GM12878 (cell line): ENCODE results near the gene PLEKHG2. TPM values are rescaled to one million over a fixed set of nuclear protein-coding genes. Genes with fewer than 3 reads are reported as not detected.

Source experiments
- ATAC-seq: fragments of 200-7000 bp; cut with Tn5 transposase; 3 replicates; pipeline ENCODE4 v1.9.1; 2020; ENCODE audit warnings: mild to moderate bottlenecking, moderate library complexity
- BruUV-seq: library from RNA; stranded (reverse); fragments of 400-500 nt; replicated peaks from 2 replicates; lab custom pipeline; 2021; lab: Mats Ljungman, UMichigan
- CTCF ChIA-PET: fragments of 300-600 bp; sonication (Branson Sonifier 250); formaldehyde crosslinking; extraction: SDS; loops from one replicate; lab custom pipeline; 2021; ENCODE audit warnings: inconsistent platforms; lab: Yijun Ruan, JAX
- POLR2A ChIA-PET: fragments of 350-600 bp; formaldehyde crosslinking; extraction: SDS; loops from one replicate; lab custom pipeline; 2021; ENCODE audit warnings: inconsistent platforms; lab: Charles Lee
- RAD21 ChIA-PET: fragments of 300-600 bp; sonication (Branson Sonifier 250); formaldehyde crosslinking; loops from one replicate; lab custom pipeline; 2023; ENCODE audit warnings: antibody characterized with exemption; ENCODE audit not compliant: unreplicated experiment; lab: Charles Lee
- SMC1A ChIA-PET: fragments of 300-600 bp; sonication (Branson Sonifier 250); formaldehyde crosslinking; loops from one replicate; lab custom pipeline; 2023; ENCODE audit not compliant: unreplicated experiment, uncharacterized antibody; lab: Charles Lee
- DNase-seq: peaks from one replicate; pipeline ENCODE4 v3.0.0-alpha.2; 2011; ENCODE audit warnings: low read depth, low spot score
- FAIRE-seq: peaks from 3 replicates; lab custom pipeline; 2011; peaks lifted over from hg19 to GRCh38; lab: Jason Lieb, UNC
- H2AFZ ChIP-seq: 2 replicates; pipeline ENCODE4 v1.6.0; 2011; ENCODE audit warnings: low read depth, low read length, control low read depth; ENCODE audit not compliant: control insufficient read depth
- H3K27ac ChIP-seq: 2 replicates; pipeline ENCODE4 v1.5.1; 2011; ENCODE audit warnings: control low read depth; ENCODE audit not compliant: control insufficient read depth, insufficient read depth
- H3K27me3 ChIP-seq, 2 experiments: replicated peaks in 1 of 2; 2 replicates each; pipeline versions ENCODE4 v1.6.0 to v1.6.1; 2011; ENCODE audit warnings: low read length in 1 of 2; ENCODE audit not compliant: control insufficient read depth in 2 of 2, insufficient read depth in 2 of 2
- H3K36me3 ChIP-seq, 2 experiments: 2 replicates each; pipeline ENCODE4 v1.5.1; 2011; ENCODE audit warnings: low read length in 1 of 2; ENCODE audit not compliant: control insufficient read depth in 2 of 2, insufficient read depth in 2 of 2
- H3K4me1 ChIP-seq: 2 replicates; pipeline ENCODE4 v1.6.1; 2011; ENCODE audit warnings: mild to moderate bottlenecking, low read length, moderate library complexity, mixed read lengths; ENCODE audit not compliant: control insufficient read depth, insufficient read depth
- H3K4me2 ChIP-seq: 2 replicates; pipeline ENCODE4 v1.6.0; 2011; ENCODE audit warnings: control low read depth; ENCODE audit not compliant: control insufficient read depth, insufficient read depth
- H3K4me3 ChIP-seq: fragments of 200-600 bp; sonication (generic); 2 replicates; pipeline ENCODE4 v1.5.1; 2016
- H3K79me2 ChIP-seq: 2 replicates; pipeline ENCODE4 v1.6.0; 2011; ENCODE audit warnings: low read length; ENCODE audit not compliant: control insufficient read depth, insufficient read depth
- H3K9ac ChIP-seq: 2 replicates; pipeline ENCODE4 v1.8.0; 2011; ENCODE audit warnings: low read length, control low read depth, mixed read lengths; ENCODE audit not compliant: control insufficient read depth, insufficient read depth
- H3K9me3 ChIP-seq: replicated peaks from 3 replicates; pipeline ENCODE4 v1.5.1; 2011; ENCODE audit warnings: mild to moderate bottlenecking, low read length; ENCODE audit not compliant: control insufficient read depth, insufficient read depth
- H4K20me1 ChIP-seq: 2 replicates; pipeline ENCODE4 v1.6.0; 2011; ENCODE audit not compliant: control insufficient read depth, insufficient read depth
- ASH2L ChIP-seq: fragments of 300-600, 200-600 bp; sonication (generic); IDR thresholded peaks from 2 replicates; pipeline ENCODE4 v1.6.1; 2017; ENCODE audit warnings: low read depth, mild to moderate bottlenecking, borderline replicate concordance
- DPF2 ChIP-seq: fragments of 450-650 bp; IDR thresholded peaks from 2 replicates; pipeline ENCODE4 v1.6.1; 2017; ENCODE audit warnings: mild to moderate bottlenecking
- ESRRA ChIP-seq: IDR thresholded peaks from 2 replicates; pipeline ENCODE4 v1.6.1; 2012; ENCODE audit warnings: mild to moderate bottlenecking, low read length, improper control_type of control experiment
- HDAC2 ChIP-seq: fragments of 200-600 bp; sonication (generic); IDR thresholded peaks from 2 replicates; pipeline ENCODE4 v1.6.1; 2017
- JUND ChIP-seq: IDR thresholded peaks from 2 replicates; pipeline ENCODE4 v1.6.1; 2012; ENCODE audit warnings: low read depth, mild to moderate bottlenecking, low read length, improper control_type of control experiment, moderate library complexity
- LARP7 ChIP-seq: fragments of 450-650 bp; IDR thresholded peaks from 2 replicates; pipeline ENCODE4 v1.6.1; 2017; ENCODE audit warnings: mild to moderate bottlenecking
- POLR2A ChIP-seq: IDR thresholded peaks from 2 replicates; pipeline ENCODE4 v1.6.1; 2011; ENCODE audit warnings: low read depth, mild to moderate bottlenecking, low read length
- RELA ChIP-seq: fragments of 450-650 bp; IDR thresholded peaks from 2 replicates; pipeline ENCODE4 v1.8.0; 2014; ENCODE audit warnings: borderline replicate concordance; ENCODE audit not compliant: partially characterized antibody
- SIX5 ChIP-seq: IDR thresholded peaks from 2 replicates; pipeline ENCODE4 v1.6.1; 2011; ENCODE audit warnings: mild to moderate bottlenecking, low read depth, low read length, moderate library complexity; ENCODE audit not compliant: severe bottlenecking
- STAT1 ChIP-seq: fragments of 450-650 bp; conservative IDR thresholded peaks from 2 replicates; pipeline ENCODE4 v1.6.1; 2014; ENCODE audit warnings: antibody characterized with exemption, mild to moderate bottlenecking
- SUPT20H ChIP-seq: IDR thresholded peaks from 2 replicates; pipeline ENCODE4 v1.6.1; 2011; ENCODE audit warnings: low read depth, mild to moderate bottlenecking, low read length, moderate library complexity, borderline replicate concordance; ENCODE audit not compliant: control insufficient read depth
- TARDBP ChIP-seq: IDR thresholded peaks from 2 replicates; pipeline ENCODE4 v1.6.1; 2016; ENCODE audit warnings: borderline replicate concordance
- YY1 ChIP-seq: IDR thresholded peaks from 2 replicates; pipeline ENCODE4 v1.6.1; 2011; ENCODE audit warnings: low read depth, mild to moderate bottlenecking, low read length
- ZZZ3 ChIP-seq: IDR thresholded peaks from 2 replicates; pipeline ENCODE4 v1.6.1; 2011; ENCODE audit warnings: low read depth; ENCODE audit not compliant: control insufficient read depth, insufficient read length
- WGBS: methylation state at CpG from one replicate; pipeline ENCODE4 v1.1.6; 2016; ENCODE audit warnings: low lambda C conversion rate; ENCODE audit not compliant: insufficient replicate concordance, insufficient coverage; ENCODE audit errors: missing lambda C conversion rate; 5-methylcytosine and 5-hydroxymethylcytosine counted together
- in situ Hi-C: fragments of 300-500 bp; cut with MboI; formaldehyde crosslinking; loops from 9 replicates; pipeline ENCODE4 v1.14.3; 2018; ENCODE audit warnings: mixed read lengths
- intact Hi-C: fragments of 100-400 bp; cut with micrococcal nuclease; formaldehyde crosslinking; loops from one replicate; pipeline ENCODE4 v1.14.2; 2022; ENCODE audit not compliant: unreplicated experiment
- polyA plus RNA-seq, 11 experiments: library from polyadenylated mRNA; depleted of rRNA in 4 of 11; unstranded in 6 of 11; stranded (reverse) in 5 of 11; fragments of >200 nt; fragmentation: Nextera tagmentation in 4 of 11; fragmentation: Illumina TruSeq in 1 of 11; extraction: Ambion mirVana in 4 of 11; extraction: Trizol in 1 of 11; gene quantifications; 1 replicate in 1 of 11; 2 replicates in 10 of 11; pipeline versions ENCODE4 v1.2.1 to v1.2.3, GENCODE V29; 2011 to 2016; ENCODE audit warnings: inconsistent platforms in 2 of 11, missing spikeins in 2 of 11, low read depth in 1 of 11
- total RNA-seq, 4 experiments: library from RNA; depleted of rRNA in 3 of 4; stranded (reverse); fragments of >200 nt in 3 of 4; fragmentation: Illumina TruSeq in 1 of 4; extraction: Trizol in 1 of 4; gene quantifications; 2 replicates each; pipeline versions ENCODE4 v1.2.1 to v1.2.3, GENCODE V29; 2013 to 2021
- TF ChIP-seq, protein P1 (sequence below): fragments of 450-650 bp; IDR thresholded peaks from 2 replicates; pipeline ENCODE4 v1.6.1; 2016; ENCODE audit warnings: mild to moderate bottlenecking
- TF ChIP-seq, protein P2 (sequence below): IDR thresholded peaks from 2 replicates; pipeline ENCODE4 v1.6.1; 2011; ENCODE audit warnings: low read depth, mild to moderate bottlenecking, low read length, moderate library complexity, borderline replicate concordance; ENCODE audit errors: extremely low read depth

PLEKHG2 gene
- total and polyA plus RNA-seq, 10 of the 15 experiments (the other 5 are each of a cell fraction or from before 2014, with no cell fraction given), result 3.0 to 62.5 (median 17.2) TPM

DNA sequence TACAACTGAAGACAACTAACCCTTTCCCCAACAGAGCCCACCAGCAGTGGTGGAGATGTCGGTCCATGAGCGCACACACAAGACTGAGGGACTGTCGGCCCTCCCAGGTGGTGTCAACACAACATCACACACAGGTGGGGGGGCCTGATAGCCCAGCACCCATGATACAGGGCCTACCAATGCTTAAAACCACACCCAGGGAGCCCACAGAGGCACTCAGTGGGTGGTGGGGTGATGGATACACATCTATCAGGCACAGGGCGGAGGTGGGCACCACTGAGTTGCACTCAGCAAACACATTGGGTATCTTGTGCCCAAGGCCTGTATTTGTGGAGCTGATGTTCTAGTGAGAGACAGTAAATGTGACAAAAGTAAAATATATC, 12.8 kb upstream of the PLEKHG2 start:
- BruUV-seq, result no TSS peak
- no peak for ATAC-seq
- H3K36me3 ChIP-seq, result peaks cover 0 to 8% of the 10 kb centered on the region in 2 experiments; a peak in 2 of 4 replicates
- TF ChIP-seq, protein P1, sequence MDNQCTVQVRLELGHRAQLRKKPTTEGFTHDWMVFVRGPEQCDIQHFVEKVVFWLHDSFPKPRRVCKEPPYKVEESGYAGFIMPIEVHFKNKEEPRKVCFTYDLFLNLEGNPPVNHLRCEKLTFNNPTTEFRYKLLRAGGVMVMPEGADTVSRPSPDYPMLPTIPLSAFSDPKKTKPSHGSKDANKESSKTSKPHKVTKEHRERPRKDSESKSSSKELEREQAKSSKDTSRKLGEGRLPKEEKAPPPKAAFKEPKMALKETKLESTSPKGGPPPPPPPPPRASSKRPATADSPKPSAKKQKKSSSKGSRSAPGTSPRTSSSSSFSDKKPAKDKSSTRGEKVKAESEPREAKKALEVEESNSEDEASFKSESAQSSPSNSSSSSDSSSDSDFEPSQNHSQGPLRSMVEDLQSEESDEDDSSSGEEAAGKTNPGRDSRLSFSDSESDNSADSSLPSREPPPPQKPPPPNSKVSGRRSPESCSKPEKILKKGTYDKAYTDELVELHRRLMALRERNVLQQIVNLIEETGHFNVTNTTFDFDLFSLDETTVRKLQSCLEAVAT, result no peak
- TF ChIP-seq ASH2L (no peak), POLR2A (peak; percentile 45; the same call in 1 of the 2 replicates)
- SMC1A ChIA-PET, result interaction anchor here (2.3 to 8.7 kb wide), 2 partner anchors 9 to 12 kb away, joined by 18 to 146 read pairs; partner anchors contain the start of gene PLEKHG2
- POLR2A ChIA-PET, result interaction anchor here (2.9 kb wide), 1 partner anchor 12 kb away, joined by 37 read pairs; the partner anchor contains the start of gene PLEKHG2
- FAIRE-seq, result no peak
- CTCF ChIA-PET, result interaction anchor here (4.7 to 7.4 kb wide), 2 partner anchors 12 to 134 kb away, joined by 20 to 218 read pairs; partner anchors contain the start of genes EID2B and PLEKHG2
- H3K27ac ChIP-seq, result peak overlapping the region; percentile 65
- no peaks in the 10 kb centered on the region for H3K9me3 ChIP-seq
- RAD21 ChIA-PET, result interaction anchor here (6.7 kb wide), 1 partner anchor 12 kb away, joined by 159 read pairs; the partner anchor contains the start of gene PLEKHG2
- WGBS, result 100% methylated on average over 4 of the region's 4 CpGs
- peaks cover 65% of the 10 kb centered on the region for H3K4me1 ChIP-seq
- no peak for DNase-seq
- in situ Hi-C loops (no loop called here), intact Hi-C loops (loop anchor here (10.0 kb wide), 1 partner anchor 425 kb away; the partner anchor contains the start of gene FBXO17)
- H3K9ac ChIP-seq, result no peak overlapping the region
- H3K27me3 ChIP-seq, result no peaks in the 10 kb centered on the region
- no peak overlapping the region for H3K4me3 ChIP-seq
- H3K4me2 ChIP-seq, result no peak overlapping the region
- H4K20me1 ChIP-seq, result no peaks in the 10 kb centered on the region
- no peak overlapping the region for H2AFZ ChIP-seq
- H3K79me2 ChIP-seq, result peaks cover 22% of the 10 kb centered on the region

DNA sequence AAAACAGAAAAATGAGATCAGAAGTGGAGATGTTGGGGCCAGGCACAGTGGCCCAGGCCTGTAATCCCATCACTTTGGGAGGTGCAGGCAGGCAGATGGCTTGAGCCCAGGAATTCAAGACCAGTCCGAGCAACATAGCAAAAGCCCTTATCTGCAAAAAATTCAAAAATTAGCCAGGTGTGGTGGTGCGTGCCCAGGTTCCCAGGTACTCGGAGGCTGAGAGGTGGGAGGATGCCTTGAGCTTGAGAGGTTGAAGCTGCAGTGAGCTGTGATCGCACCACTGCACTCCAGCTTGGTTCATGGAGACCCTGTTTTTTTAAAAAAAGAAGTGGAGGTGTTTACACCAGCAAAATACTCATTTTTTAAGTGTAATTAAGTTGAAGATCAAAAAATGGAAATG, 12.4 kb upstream of the PLEKHG2 start:
- H3K9ac ChIP-seq, result no peak overlapping the region
- ChIA-PET CTCF (interaction anchor here (0.8 to 7.4 kb wide), 3 partner anchors 9 to 133 kb away, joined by 3 to 218 read pairs (median 20); partner anchors contain the start of genes EID2B, MED29, PAF1 and PLEKHG2), RAD21 (interaction anchor here (6.7 kb wide), 1 partner anchor 12 kb away, joined by 159 read pairs; the partner anchor contains the start of gene PLEKHG2), POLR2A (interaction anchor here (1.9 to 2.9 kb wide), 2 partner anchors 12 to 36 kb away, joined by 13 to 37 read pairs; partner anchors contain the start of genes PLEKHG2 and RPS16), SMC1A (interaction anchor here (1.1 to 8.7 kb wide), 2 partner anchors 12 to 30 kb away, joined by 3 to 146 read pairs; partner anchors contain the start of gene PLEKHG2)
- peaks cover 69% of the 10 kb centered on the region for H3K4me1 ChIP-seq
- DNase-seq (no peak), ATAC-seq (no peak), FAIRE-seq (no peak)
- in situ Hi-C loops, result no loop called here
- peaks cover 25% of the 10 kb centered on the region for H3K79me2 ChIP-seq
- H2AFZ ChIP-seq, result no peak overlapping the region
- no peaks in the 10 kb centered on the region for H4K20me1 ChIP-seq
- intact Hi-C loops, result loop anchor here (10.0 kb wide), 1 partner anchor 425 kb away; the partner anchor contains the start of gene FBXO17
- no peaks in the 10 kb centered on the region for H3K27me3 ChIP-seq
- no peaks in the 10 kb centered on the region for H3K9me3 ChIP-seq
- no peak overlapping the region for H3K4me2 ChIP-seq
- WGBS, result 50% methylated on average over 4 of the region's 4 CpGs
- H3K4me3 ChIP-seq, result no peak overlapping the region
- peak overlapping the region; percentile 65 for H3K27ac ChIP-seq
- peaks cover 0 to 7% of the 10 kb centered on the region in 2 experiments; a peak in 2 of 4 replicates for H3K36me3 ChIP-seq
- BruUV-seq, result no TSS peak
- TF ChIP-seq LARP7 (no peak), RELA (no peak), HDAC2 (no peak), SUPT20H (no peak), ESRRA (no peak), TARDBP (no peak), YY1 (no peak), DPF2 (no peak), SIX5 (no peak), STAT1 (no peak), ZZZ3 (no peak), JUND (no peak)
- TF ChIP-seq, protein P2, sequence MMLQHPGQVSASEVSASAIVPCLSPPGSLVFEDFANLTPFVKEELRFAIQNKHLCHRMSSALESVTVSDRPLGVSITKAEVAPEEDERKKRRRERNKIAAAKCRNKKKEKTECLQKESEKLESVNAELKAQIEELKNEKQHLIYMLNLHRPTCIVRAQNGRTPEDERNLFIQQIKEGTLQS, result no peak
